LHCN-M2 (cell line): Measurements from ENCODE around the gene MTCP1. TPM values are rescaled to one million over a fixed set of nuclear protein-coding genes. Genes with fewer than 3 reads are reported as not detected.

Experiments used
- total RNA-seq: library from RNA; depleted of rRNA; stranded (reverse); fragments of >200 nt; gene quantifications from 2 replicates; pipeline ENCODE4 v1.2.3, GENCODE V29; 2014; rRNA removed

MTCP1 gene
- total RNA-seq, 1 experiment from 2014 or later, result 7.2 TPM

Other genes starting within 250 kb of the MTCP1 start
- gene SMIM9, start 236.5 kb downstream of the MTCP1 start, total RNA-seq, result not detected in 2 replicates
- 2.6 and 3.6 TPM in 2 replicates for gene F8A1, start 184.8 kb downstream of the MTCP1 start, total RNA-seq
- 7.8 and 11.4 TPM in 2 replicates for gene F8, start 48.4 kb downstream of the MTCP1 start, total RNA-seq
- 38.0 and 40.6 TPM in 2 replicates for gene FUNDC2, start 44.3 kb downstream of the MTCP1 start, total RNA-seq
- 17.2 and 23.2 TPM in 2 replicates for gene CMC4, start within 50 bp of the MTCP1 start, total RNA-seq
- gene BRCC3, start 372 bp upstream of the MTCP1 start, total RNA-seq, result 8.3 and 14.8 TPM in 2 replicates
- 94.2 and 98.0 TPM in 2 replicates for gene VBP1, start 145.3 kb upstream of the MTCP1 start, total RNA-seq
- gene RAB39B, start 193.4 kb upstream of the MTCP1 start, total RNA-seq, result 0.06 and 0.19 TPM in 2 replicates